ENCODE measurements around the gene RPS6KC1.
"Not testable (repeated sequence)": the region's sequence is repeated elsewhere in the genome, so short reads cannot be mapped to it uniquely, and the experiment has no call there.

RPS6KC1 gene

DNA sequence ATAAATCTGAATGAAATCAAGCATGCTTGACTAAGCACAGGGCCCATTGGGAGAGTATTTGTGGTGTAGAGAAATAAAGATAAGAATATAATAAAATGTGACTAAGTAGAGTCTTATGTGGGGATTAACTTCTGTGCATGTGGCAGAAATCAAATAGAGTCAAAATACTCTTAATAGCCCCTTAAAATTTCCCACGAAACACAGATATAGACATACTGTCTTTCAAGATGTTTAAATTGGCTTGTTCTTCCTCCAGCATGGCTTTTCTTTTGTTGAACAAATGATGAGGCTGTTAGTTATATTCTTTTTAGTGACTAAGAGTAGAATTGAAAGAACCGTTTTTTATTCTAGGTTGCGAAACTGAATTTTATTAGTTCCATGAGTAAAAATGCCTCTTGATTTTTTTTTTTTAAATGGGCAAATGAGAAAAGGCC, 112.3 kb downstream of the RPS6KC1 start:
- DNase-seq, result no peak

DNA sequence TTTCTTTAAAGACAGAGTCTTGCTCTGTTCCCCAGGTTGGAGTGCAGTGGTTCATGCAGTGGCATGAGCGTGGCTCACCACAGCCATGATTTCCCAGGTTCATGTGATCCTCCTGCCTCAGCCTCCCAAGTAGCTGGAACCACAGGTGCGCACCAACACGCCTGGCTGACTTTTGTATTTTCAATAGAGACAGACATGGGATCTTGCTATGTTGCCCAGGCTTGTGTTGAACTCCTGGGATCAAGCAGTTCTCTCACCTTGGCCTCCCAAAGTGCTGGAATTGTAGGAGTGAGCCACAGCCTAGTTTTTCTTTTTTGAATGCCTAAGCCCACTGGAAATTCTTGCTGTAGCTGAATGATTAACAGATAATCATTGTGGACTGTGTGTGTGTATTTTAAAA, 113.5 kb downstream of the RPS6KC1 start:
- DNase-seq, result no peak

DNA sequence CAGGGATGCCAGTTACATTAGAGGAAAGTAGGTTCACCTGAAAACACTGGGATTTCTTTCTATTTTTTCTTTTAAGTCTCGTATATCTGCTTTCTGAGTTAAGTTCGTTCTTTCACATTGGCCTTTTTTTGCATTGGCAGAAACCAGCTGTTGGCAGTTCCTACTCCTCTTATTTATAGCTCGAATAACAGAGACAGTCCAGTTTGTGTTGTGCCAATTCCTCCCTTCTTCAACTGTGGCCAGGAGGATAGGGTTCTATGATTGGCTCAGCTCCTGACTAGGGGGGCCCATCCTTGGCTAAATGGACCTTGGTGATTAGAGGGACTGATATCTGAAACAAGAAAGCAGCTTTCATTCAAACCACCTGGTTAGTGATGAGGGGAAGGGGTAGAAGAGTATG, 115.8 kb downstream of the RPS6KC1 start:
- DNase-seq, result no peak

DNA sequence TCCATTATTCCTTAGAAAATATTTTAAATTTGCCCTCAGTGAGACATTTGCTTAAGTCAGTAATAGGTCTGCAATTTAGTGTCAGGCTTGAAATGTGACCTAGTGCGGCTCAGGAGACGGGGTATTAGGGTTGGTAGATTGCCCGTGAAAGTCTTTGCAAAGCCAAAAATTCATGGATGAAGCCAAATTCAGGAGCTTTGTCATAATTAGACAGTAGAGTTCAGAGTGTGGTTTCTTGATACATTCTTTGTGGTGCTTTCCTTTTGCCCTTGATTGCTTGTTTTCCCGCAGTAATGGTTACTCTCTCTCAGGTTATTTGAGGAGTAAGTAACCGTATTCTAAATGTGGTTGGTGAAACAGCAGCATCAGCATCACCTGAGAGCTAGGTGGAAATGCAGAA, 120.7 kb downstream of the RPS6KC1 start:
- no peak for DNase-seq

DNA sequence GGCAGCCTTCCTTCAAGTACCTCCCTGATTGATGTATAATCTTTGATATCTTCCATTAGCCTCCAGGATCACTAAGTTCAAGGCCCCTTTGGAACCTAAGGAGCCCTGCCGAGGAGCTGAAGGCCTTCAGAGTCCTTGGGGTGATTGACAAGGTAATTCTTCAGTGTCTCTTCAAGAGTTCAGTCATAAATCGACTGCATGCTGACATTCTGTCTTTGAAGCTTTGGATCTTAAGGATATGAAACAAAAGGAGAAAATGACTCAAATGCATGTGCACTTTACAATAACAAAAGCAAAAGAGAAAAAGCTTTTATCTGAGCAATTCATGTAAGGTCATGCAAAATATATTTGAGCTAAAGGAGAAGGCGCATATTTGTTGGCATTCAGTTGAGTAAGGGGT, 125.3 kb downstream of the RPS6KC1 start:
- no peak for DNase-seq

DNA sequence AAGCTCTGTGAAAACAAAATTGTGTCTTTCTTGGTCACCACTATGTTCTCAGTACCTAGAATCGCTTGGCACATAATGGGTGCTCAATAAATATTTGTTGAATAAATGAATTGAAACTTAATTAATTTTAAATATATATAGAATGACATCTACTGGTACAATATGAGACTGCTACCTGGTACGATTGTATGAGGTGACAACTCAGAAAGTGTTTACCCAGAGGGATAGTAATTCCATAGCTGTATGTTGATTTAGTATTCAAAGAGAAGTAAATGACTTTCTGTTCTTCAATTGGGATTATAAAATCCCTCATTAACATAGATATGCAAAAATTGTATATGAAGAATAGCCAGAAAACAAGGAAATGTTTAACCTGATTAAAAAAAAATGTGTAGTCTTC, 128.7 kb downstream of the RPS6KC1 start:
- no peak for DNase-seq

DNA sequence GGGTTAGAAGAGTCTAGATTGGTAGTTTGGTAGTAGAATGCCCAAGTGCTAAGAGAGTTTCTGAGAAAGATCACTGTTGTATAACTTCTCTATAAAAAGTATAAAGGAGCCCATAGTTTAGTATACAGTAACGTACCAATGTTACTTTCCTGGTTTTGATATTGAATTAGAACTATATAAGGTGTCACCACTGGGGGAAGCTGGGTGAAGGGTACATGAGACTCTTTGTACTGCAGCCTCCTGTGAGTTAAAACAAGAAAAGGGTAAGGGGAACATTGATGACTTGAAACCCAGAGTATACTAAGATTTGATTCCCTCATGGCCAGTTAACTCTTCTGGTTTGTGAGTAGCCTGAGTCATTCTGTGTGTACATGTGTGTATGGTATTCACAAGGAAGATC, 129.8 kb downstream of the RPS6KC1 start:
- no peak for DNase-seq

DNA sequence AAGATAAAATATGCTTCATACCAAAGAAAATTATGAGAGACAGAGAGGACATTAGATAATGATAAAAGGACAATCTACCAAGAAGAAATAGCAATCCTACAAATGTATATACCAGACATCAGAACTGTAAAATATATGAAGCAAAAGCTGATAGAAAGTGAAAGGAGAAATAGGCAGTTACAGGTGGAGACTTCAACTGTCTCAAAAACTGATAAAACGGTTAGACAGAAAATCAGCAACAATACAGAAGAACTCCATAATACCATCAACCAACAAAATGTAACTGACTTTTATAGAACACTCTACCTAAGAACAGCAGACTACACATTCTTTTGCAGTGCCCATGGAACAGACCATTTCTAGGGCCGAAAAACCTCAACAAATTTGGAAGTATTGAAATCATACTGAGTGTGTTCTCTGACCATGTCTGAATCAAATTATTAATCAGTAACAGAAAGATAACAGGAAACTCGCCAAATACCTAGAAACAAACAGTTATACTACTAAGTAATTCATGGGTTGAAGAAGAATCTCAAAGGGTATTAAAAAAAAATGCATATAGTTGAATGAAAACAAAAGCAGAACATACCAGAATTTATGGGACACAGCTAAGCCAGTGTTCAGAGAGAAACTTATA, 132.1 kb downstream of the RPS6KC1 start:
- DNase-seq, result no peak

DNA sequence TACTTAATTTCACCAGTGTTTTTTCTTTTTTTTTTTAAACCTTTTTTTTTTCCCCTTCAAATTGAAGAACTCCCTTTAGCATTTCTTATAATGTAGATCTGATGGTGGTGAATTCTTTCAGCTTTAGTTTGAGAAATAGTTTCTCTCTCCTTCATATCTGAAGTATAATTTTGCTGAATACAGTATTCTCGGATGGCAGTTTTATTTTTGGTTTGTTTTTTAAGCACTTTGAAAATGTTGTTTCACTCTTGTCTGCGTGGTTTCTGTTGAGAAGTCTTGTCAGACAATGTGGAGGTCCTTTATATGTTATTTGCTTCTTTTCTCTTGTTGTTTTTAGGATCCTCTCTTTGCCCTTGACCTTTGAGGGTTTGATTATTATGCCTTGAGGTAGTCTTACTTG, 135.1 kb downstream of the RPS6KC1 start:
- no peak for DNase-seq

DNA sequence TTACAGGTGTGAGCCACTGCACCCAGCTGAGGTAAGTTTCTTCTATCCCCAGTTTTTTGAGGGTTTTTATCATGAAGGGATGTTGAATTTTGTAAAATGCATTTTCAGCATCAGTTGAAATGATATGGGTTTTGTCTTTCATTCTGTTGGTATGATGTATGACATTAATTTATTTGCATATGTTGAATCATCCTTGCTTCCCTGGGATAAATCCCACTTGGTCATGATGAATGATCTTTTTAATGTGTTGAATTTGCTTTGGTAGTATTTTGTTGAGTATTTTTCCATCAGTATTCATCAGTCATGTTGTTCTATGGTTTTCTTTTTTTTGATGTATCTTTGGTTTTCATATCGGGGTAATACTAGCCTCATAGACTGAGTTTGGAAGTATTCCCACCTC, 141.0 kb downstream of the RPS6KC1 start:
- DNase-seq, result no peak

DNA sequence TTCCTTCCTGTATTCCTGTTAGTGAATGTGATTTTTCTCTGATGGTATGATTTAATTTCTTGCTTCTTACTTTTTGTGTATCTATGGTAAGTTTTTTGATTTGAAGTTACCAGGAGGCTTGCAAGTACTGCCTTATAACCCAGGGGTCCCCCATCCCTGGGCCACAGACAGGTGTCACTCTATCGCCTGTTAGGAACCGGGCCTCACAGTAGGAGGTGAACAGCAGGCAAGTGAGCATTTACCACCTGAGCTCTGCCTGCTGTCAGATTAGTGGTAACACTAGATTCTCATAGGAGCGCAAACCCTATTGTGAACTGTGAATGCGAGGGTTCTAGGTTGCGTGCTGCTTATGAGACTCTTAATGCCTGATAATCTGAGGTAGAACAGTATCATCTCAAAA, 143.3 kb downstream of the RPS6KC1 start:
- DNase-seq, result no peak

DNA sequence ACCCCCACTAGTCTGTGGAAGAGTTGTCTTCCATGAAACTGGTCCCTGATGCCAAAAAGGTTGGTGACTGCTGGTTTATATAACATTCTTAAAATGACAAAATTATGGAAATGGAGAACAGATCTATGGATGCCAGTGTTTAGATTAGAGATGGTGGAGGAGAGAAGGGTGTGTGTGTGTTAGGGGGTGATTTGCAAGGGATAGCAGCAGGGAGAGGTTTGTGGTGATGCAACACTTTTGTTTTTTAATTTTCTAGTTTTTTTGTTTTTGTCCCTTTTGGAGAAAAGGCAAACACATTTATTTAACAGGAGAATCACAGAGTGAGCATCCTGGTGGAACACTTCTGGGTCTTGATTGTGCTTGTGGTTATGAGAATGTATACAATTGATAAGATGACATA, 143.8 kb downstream of the RPS6KC1 start:
- no peak for DNase-seq

DNA sequence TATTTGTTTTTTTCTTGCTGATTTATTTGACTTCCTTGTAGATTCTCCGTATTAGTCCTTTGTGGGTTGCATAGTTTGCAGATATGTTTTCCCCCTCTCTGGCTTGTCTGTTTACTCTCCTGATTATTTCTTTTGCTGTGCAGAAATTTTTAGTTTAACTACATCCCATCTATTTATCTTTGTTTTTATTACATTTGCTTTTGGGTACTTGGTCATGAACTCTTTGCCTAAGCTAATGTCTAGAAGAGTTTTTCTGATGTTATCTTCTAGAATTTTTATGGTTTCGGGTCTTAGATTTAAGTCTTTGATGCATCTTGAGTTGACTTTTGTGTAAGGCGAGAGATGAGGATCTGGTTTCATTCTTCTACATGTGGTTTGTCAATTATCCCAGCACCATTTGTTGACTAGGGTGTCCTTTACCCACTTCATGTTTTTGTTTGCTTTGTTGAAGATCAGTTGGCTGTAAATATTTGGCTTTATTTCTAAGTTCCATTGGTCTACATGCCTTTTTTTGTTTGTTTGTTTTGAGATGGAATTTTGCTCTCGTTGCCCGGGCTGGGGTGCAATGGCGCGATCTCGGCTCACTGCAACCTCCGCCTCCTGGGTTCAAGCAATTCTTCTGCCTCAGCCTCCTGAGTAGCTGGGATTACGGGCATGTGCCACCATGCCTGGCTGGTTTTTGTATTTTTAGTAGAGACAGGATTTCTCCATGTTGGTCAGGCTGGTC, 145.4 kb downstream of the RPS6KC1 start:
- DNase-seq, result not testable (repeated sequence)

DNA sequence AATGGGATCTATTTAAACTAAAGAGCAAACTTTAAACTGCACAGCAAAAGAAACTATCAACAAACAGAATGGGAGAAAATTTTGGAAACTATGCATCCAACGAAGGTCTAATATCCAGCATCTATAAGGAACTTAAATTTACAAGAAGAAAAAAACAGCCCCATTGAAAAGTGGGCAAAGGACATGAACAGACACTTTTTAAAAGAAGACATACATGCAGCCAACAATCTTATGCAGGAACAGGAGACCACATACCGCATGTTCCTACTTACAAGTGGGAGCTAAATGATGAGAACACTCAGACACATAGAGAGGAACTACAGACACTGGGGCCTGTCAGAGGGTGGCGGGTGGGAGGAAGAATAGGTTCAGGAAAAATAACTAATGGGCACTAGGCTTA, 149.6 kb downstream of the RPS6KC1 start:
- DNase-seq, result no peak

DNA sequence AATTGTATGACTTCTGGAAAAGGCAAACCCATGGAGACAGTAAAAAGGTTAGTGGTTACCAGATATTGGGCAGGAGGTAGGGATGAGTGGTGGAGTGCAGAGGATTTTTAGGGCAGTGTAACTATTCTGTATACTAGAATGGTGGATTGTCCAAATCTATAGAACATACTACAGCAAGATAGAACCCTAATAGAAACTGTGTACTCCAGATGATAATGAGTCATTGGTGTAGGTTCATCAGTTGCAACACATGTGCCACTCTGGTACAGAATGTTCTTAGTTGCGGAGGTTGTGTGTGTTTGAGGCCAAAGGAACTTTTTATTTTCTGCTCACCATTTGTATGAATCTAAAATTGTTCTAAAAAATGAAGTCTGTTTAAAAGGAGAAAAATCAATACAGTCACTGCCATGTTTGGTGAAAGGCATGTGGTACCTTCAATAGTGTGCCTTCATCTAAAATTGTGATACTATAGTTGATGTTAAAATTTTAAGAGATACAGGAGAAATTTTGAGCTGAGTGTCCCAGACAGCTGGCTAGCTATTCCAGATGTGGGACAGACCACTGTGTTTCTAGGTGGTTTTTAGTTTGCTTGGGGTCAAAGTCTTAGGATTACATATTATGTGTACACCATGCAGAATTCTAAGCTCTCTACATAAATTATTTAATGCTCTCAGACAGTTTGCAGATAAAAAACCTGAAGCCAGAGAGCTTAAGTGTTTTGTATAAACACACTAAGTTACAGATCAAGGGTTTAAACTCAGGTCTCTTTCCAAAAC, 150.5 kb downstream of the RPS6KC1 start:
- DNase-seq, result no peak

DNA sequence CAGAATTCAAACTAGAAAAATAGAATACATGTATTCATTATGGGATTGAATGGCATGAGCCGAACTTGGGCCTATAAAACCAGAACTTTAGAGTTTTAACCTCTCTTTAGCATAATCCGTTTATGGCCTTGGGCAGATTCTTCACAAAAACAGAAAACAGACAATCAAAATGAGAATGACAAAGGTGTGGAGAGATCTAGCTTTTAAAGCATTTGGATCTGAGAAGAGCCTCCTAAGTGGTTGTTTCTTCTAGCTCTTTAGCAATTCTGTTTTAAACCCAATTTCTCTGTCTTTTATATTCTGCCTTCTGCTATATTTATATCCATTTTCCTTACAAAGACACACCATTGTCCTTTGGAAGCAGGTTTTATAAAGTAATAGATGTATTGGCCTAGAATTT, 160.2 kb downstream of the RPS6KC1 start:
- DNase-seq, result no peak

DNA sequence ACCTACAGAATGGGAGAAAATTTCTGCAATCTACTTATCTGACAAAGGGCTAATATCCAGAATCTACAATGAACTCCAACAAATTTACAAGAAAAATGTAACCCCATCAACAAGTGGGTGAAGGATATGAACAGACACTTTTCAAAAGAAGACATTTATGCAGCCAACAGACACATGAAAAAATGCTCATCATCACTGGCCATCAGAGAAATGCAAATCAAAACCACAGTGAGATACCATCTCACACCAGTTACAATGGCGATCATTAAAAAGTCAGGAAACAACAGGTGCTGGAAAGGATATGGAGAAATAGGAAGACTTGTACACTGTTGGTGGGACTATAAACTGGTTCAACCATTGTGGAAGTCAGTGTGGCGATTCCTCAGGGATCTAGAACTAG, 168.0 kb downstream of the RPS6KC1 start:
- DNase-seq, result not testable (repeated sequence)

DNA sequence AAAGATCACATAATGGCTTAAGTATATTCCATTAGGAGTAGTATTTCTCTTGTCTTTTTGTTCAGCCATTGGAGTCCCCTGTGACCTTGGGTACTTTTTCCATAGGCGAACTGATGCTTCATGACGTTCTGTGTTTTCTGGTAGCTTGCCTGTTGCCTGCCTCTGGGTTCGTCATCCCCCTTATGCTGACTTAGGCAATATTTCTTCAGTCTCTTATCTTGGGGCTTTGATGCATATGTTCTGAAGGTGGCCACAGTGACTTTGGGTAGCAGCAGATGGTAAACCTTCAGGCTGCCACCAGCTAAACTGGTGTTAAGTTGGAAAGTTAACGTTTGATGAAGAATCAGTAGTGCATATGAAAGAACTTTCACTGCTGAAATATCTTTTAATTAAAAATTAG, 170.2 kb downstream of the RPS6KC1 start:
- no peak for DNase-seq

DNA sequence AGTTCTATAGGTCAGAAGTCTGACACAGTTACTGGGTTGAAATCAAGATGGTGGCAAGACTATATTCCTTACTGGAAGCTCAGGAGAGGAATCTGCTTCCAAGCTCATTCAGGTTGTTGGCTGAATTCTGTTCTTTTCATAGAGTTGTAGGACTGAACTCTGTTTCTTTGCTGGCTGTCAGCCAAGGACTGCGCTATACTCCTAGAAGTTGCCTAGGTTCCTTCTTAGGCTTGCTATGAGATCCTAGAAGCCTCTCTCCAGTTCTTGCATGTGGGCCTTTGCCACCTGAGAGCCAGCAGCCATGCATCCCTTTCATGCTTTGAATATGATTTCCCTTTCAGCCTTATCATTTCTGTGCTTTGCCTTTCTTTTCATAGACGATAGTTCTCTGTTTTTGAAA, 176.4 kb downstream of the RPS6KC1 start:
- no peak for DNase-seq

DNA sequence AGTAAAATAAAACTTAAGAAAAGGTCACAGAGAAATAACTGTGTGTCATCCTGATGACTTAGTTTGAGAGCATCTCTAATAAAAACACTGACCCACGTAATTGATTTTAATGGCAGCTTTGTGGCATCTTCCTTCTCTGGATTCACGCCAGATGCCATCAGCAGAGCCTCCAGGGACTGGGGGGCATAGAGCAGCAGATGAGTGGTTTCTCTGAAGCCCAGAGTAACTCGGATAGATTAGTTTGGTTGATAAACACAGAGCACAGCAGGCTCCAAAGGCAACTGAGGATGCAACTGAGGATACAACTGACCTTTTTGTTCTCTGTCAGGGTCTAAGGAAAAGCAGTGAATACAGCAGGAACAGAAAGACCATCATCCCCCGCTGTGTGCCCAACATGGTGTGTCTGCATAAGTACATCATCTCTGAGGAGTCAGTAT, 180.8 kb downstream of the RPS6KC1 start:
- DNase-seq, result no peak

DNA sequence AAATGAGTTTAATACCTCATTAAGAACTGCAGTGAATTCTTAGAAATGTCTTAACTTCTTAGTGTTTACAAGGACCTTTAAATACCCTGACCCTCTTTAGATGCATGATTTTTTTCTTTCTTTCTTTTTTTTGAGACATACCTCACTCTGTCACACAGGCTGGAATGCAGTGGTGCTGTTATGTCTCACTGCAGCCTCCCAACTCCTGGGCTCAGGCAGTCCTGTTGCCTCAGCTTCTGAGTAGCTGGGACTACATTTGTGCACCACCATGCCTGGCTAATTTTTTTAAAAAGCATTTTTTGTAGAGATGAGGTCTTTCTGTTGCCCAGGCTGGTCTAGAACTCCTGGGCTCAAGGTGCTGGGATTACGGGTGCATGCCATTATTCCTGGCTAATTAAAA, 191.8 kb downstream of the RPS6KC1 start:
- no peak for DNase-seq

DNA sequence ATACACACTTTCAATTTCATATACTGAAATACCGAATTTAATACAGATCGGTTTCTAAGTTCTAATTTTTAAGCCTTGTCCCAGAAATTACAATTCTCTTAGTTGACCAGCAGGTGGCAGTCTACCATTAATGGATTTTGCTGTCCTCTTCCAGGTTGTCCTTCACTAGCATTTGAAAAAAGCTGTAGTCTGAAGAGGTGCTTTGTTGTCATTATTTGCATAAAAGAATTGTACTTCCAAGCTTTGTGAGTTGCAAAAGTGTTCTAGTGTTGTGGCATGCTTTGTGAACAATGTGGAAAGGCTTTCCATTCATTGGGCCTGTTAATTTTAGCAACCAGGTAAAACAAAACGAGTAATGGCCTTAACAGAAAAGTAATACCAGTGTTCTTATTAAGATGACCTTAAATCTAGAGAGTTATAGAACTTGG, 193.6 kb downstream of the RPS6KC1 start:
- DNase-seq, result no peak

DNA sequence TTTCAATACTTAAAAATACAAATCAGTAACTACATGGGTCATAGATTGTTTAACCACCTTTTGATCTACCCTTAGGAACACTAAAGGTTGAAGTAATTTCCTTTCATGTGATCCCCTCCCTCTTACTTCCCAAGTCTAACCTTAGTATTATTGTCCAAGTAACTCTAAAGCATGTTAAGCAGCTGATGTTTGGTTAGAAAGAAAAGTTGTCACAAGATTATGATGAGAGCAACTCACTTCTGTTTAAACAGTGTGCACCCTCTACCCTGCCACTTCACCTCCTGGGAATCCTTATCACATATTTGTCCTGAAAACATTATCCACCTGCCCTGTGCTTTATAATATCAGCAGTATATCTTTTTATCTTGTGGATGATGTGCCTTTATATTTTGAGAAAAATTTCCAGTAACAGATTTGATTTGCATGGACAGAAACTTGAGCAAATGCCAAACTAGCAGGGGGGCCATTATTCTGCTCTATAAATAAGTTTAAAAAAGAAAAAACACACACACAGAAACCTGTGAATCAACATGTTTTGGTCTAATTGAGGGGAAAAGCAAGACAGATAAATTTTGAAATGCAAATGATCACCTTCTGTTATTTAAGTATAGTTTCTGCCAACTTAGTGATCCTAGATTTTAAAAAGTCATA, 194.3 kb downstream of the RPS6KC1 start:
- no peak for DNase-seq

DNA sequence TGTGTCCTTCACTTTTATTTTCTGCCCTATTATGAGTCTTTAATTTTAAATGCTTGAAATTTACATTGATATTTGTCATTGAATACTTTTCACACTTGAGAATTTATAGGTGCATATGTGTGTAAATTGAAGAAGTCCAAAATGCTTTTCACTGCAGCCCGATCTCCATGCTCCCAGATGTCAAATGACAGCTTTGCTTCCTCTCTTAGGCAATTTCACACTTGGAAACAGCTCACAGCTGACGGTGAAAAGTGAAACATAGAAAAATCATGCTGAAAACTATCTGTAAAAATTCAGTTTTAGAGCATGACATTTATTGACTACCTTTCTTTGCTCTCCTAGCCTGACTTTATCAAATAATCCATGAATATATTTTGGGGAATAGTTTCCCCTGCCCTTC, 196.0 kb downstream of the RPS6KC1 start:
- no peak for DNase-seq
